HAP-1 (cell line): ENCODE measurements around the gene RSBN1L.

Experiments
- DNase-seq, 2 experiments: peaks; one replicate each; pipeline ENCODE4 v3.0.0-alpha.2; 2016 to 2020; ENCODE audit warnings: low spot score in 2 of 2
- H3K27me3 ChIP-seq: fragments of 250-450 bp; sonication (Bioruptor Pico); 2 replicates; pipeline ENCODE4 v1.5.1; 2020; ENCODE audit warnings: low read depth, mild to moderate bottlenecking, moderate library complexity
- H3K36me3 ChIP-seq: fragments of 250-450 bp; sonication (Bioruptor Pico); replicated peaks from 2 replicates; pipeline ENCODE4 v1.5.1; 2020; ENCODE audit warnings: mild to moderate bottlenecking
- H3K4me1 ChIP-seq: fragments of 250-450 bp; sonication (Bioruptor Pico); 2 replicates; pipeline ENCODE4 v1.5.1; 2020; ENCODE audit warnings: mild to moderate bottlenecking
- H3K4me3 ChIP-seq: fragments of 250-450 bp; sonication (Bioruptor Pico); 2 replicates; pipeline ENCODE4 v1.5.1; 2020; ENCODE audit warnings: mild to moderate bottlenecking, moderate library complexity
- H3K9me3 ChIP-seq: fragments of 250-450 bp; sonication (Bioruptor Pico); 2 replicates; pipeline ENCODE4 v1.5.1; 2020; ENCODE audit warnings: mild to moderate bottlenecking, moderate library complexity
- in situ Hi-C: fragments of 300-500 bp; cut with MboI; formaldehyde crosslinking; loops from 3 replicates; pipeline ENCODE4 v1.14.3; 2020; ENCODE audit warnings: low sequenced_read_pairs, inconsistent platforms, mixed read lengths

The RSBN1L gene

DNA sequence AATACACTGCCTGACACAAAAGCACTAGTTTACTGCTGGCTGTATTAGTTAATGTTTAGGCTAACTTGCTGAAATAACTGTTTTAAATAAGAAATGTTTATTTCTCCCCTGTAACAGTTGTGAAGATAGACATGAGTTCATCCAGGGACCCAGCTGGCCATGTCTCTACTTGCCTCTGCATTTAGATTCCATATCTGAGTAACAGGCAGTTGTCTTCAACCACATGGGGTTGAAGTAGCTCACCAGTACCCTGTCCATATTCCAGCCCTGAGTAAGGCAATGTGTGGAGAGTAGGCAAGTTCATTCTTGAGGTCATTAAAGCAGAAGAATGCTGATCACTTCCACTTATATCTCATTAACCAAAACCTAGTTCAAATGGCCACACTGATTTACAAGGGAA lies 31.1 kb upstream of the RSBN1L start:
- Histone ChIP-seq H3K9me3 (no peaks in the 10 kb centered on the region), H3K4me1 (no peaks in the 10 kb centered on the region), H3K27me3 (no peaks in the 10 kb centered on the region), H3K4me3 (no peak overlapping the region), H3K36me3 (no peaks in the 10 kb centered on the region)
- in situ Hi-C loops = loop anchor here (25.0 kb wide), 1 partner anchor 247 kb away; no protein-coding TSS in a partner anchor
- no peak for DNase-seq

- no peaks in the 10 kb centered on the region for H3K36me3 ChIP-seq
- no peak for DNase-seq
- H3K27me3 ChIP-seq = no peaks in the 10 kb centered on the region
- in situ Hi-C loops = loop anchor here (25.0 kb wide), 1 partner anchor 245 kb away; no protein-coding TSS in a partner anchor
- H3K9me3 ChIP-seq = no peaks in the 10 kb centered on the region
- H3K4me3 ChIP-seq = no peak overlapping the region
- 0 out of 2 replicates have a peak, but pooled peaks cover 2% of the 10 kb centered on the region for H3K4me1 ChIP-seq
Observed at GRCh38 chr7:77667459-77668086, 28.7 kb upstream of the RSBN1L start.

GRCh38 chr7:77674878-77675277 lies 21.4 kb upstream of the RSBN1L start:
- H3K4me1 ChIP-seq = 0 out of 2 replicates have a peak, but pooled peaks cover 2% of the 10 kb centered on the region
- in situ Hi-C loops = loop anchor here (25.0 kb wide), 1 partner anchor 237 kb away; no protein-coding TSS in a partner anchor
- no peak for DNase-seq
- no peak overlapping the region for H3K4me3 ChIP-seq
- no peaks in the 10 kb centered on the region for H3K27me3 ChIP-seq
- H3K9me3 ChIP-seq = no peaks in the 10 kb centered on the region
- H3K36me3 ChIP-seq = no peaks in the 10 kb centered on the region

GRCh38 chr7:77679608-77680007 lies 16.7 kb upstream of the RSBN1L start:
- DNase-seq = no peak

DNA sequence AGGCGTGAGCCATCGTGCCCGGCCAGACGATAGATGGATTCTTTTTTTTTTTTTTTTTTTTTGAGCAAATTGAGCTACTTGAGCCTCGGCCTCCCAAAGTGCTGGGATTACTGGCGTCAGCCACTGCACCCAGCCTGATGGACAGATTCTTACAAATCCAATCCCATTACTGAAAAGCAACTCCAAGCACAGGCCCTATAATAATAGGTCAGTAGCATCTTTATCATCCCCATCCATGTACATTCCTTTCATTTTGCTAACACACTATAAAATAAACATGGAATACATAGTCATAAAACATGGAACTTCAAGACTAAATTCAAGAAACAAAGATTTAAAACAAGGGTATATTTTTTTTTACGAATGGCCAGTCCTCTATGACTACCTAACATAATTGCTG lies 16.0 kb upstream of the RSBN1L start:
- Histone ChIP-seq H3K9me3 (no peaks in the 10 kb centered on the region), H3K36me3 (peaks cover 17% of the 10 kb centered on the region; the same call in 1 of the 2 replicates), H3K27me3 (no peaks in the 10 kb centered on the region), H3K4me1 (no peaks in the 10 kb centered on the region), H3K4me3 (no peak overlapping the region)
- no peak for DNase-seq
- in situ Hi-C loops = no loop called here

More at GRCh38 chr7:77679608-77680007, 16.7 kb upstream of the RSBN1L start:
- Histone ChIP-seq H3K4me1 (no peaks in the 10 kb centered on the region), H3K4me3 (no peak overlapping the region), H3K36me3 (peaks cover 17% of the 10 kb centered on the region; the same call in 1 of the 2 replicates), H3K9me3 (no peaks in the 10 kb centered on the region), H3K27me3 (no peaks in the 10 kb centered on the region)
- in situ Hi-C loops = no loop called here

GRCh38 chr7:77684030-77684429 lies 12.2 kb upstream of the RSBN1L start:
- Histone ChIP-seq H3K9me3 (no peaks in the 10 kb centered on the region), H3K36me3 (peaks cover 27% of the 10 kb centered on the region), H3K4me1 (peaks cover 16% of the 10 kb centered on the region), H3K27me3 (no peaks in the 10 kb centered on the region), H3K4me3 (no peak overlapping the region)
- DNase-seq = no peak
- in situ Hi-C loops = no loop called here

DNA sequence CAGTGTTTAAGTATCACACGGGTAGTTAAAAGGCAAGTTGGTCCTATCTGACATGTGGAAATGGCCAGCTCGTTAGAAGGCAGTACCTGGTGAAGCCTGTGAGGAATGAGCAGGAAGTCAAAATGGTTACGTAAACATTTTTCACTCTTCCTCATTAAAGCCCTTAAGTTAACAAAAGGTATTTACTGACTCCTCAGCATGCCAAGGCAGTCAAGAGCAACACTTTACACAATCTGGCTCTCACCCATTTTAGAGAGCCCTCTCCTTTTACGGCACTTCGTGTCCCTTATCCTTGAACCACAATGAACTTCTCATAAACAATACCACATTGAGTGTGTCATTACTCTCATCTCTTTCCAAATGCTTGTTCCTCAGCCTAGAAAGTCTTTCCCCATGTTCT lies 11.0 kb upstream of the RSBN1L start:
- Histone ChIP-seq H3K9me3 (no peaks in the 10 kb centered on the region), H3K36me3 (peaks cover 39% of the 10 kb centered on the region), H3K4me1 (peaks cover 16% of the 10 kb centered on the region), H3K27me3 (no peaks in the 10 kb centered on the region), H3K4me3 (no peak overlapping the region)
- DNase-seq = no peak
- in situ Hi-C loops = no loop called here

GRCh38 chr7:77687100-77687746 lies 9.0 kb upstream of the RSBN1L start:
- H3K4me3 ChIP-seq = no peak overlapping the region
- peaks cover 16% of the 10 kb centered on the region for H3K4me1 ChIP-seq
- H3K27me3 ChIP-seq = no peaks in the 10 kb centered on the region
- in situ Hi-C loops = no loop called here
- peaks cover 44% of the 10 kb centered on the region for H3K36me3 ChIP-seq
- no peak for DNase-seq
- H3K9me3 ChIP-seq = no peaks in the 10 kb centered on the region

DNA sequence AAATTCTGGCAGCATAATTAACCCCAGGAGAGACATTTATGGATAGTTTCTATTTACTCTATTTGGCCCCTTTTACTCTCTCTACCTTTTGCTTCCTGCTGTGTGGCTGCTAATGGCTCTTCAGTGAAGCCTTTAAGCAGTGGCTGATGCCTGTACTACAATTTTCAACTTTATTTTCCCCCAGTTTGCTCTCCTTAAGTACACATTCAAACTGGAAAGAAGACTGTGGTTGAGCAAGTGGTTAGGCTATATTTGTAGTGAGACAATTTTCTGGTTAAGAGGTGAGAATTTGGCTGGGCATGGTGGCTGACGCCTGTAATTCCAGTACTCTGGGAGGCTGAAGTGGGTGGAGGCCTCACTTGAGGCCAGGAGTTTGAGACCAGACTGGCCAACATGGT lies 8.5 kb upstream of the RSBN1L start:
- Histone ChIP-seq H3K27me3 (no peaks in the 10 kb centered on the region), H3K36me3 (peaks cover 39% of the 10 kb centered on the region), H3K4me3 (no peak overlapping the region), H3K9me3 (no peaks in the 10 kb centered on the region), H3K4me1 (peaks cover 16% of the 10 kb centered on the region)
- in situ Hi-C loops = no loop called here
- DNase-seq = no peak

DNA sequence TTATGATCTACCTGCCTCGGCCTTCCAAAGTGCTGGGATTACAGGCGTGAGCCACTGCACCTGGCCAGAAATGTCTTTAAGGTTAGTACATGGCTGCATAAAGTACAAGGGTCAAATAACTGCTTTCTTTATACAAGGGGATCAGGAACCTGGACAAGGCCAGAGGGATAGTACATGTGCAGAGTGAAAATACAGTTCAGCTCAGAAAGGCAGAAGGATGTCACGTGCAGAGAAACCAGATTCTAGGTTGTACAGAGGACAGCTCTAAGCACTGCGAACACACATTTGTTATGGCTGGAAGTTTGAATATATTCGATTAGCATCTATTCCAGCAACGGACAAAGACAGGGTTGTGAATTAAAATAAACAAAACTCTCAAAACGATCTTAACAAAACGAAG lies 6.0 kb upstream of the RSBN1L start:
- no peaks in the 10 kb centered on the region for H3K27me3 ChIP-seq
- no peak overlapping the region for H3K4me3 ChIP-seq
- peaks cover 28% of the 10 kb centered on the region for H3K36me3 ChIP-seq
- in situ Hi-C loops = no loop called here
- DNase-seq = no peak
- peaks cover 25% of the 10 kb centered on the region for H3K4me1 ChIP-seq
- no peaks in the 10 kb centered on the region for H3K9me3 ChIP-seq

- H3K36me3 ChIP-seq = peaks cover 24% of the 10 kb centered on the region
- DNase-seq = no peak
- H3K27me3 ChIP-seq = no peaks in the 10 kb centered on the region
- H3K4me1 ChIP-seq = peaks cover 13% of the 10 kb centered on the region
- in situ Hi-C loops = no loop called here
- H3K4me3 ChIP-seq = no peak overlapping the region
- H3K9me3 ChIP-seq = no peaks in the 10 kb centered on the region
Observed at GRCh38 chr7:77691892-77692491, 4.3 kb upstream of the RSBN1L start.

DNA sequence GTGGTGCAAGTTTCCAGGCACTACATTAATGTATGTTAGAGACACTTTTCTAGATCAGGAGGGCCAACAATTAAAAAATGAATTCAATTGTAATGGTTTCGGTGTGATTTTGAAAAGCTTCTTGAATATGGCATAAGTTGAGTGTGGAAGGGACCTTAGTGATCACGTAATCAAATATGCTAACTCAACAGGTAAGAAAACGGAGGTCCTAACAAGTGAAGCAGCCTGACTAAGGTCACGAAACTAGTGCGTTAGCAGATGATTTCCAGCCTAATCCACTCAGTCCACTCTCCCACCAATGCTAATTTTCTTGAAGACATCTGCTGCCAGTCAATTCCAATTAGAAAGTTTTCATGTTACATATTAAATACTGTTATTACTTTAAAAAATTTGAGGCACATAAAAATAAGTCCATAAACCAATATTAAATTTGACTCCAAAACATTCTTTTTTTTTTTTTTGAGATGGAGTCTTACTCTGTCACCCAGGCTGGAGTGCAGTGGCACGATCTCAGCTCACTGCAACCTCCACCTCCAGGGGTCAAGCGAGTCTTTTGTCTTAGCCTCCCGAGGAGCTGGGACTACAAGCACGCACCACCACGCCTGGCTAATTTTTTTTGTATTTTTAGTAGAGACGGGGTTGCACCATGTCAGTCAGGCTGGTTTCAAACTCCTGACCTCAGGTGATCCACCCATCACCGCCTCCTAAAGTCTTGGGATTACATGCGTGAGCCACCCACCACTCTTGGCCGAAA lies 2.3 kb upstream of the RSBN1L start:
- H3K4me1 ChIP-seq = peaks cover 17% of the 10 kb centered on the region
- peaks cover 18% of the 10 kb centered on the region for H3K36me3 ChIP-seq
- no peaks in the 10 kb centered on the region for H3K9me3 ChIP-seq
- in situ Hi-C loops = no loop called here
- no peaks in the 10 kb centered on the region for H3K27me3 ChIP-seq
- H3K4me3 ChIP-seq = peak overlapping the region; percentile 99
- DNase-seq = peak in 1 of 2 experiments; percentile 12

DNA sequence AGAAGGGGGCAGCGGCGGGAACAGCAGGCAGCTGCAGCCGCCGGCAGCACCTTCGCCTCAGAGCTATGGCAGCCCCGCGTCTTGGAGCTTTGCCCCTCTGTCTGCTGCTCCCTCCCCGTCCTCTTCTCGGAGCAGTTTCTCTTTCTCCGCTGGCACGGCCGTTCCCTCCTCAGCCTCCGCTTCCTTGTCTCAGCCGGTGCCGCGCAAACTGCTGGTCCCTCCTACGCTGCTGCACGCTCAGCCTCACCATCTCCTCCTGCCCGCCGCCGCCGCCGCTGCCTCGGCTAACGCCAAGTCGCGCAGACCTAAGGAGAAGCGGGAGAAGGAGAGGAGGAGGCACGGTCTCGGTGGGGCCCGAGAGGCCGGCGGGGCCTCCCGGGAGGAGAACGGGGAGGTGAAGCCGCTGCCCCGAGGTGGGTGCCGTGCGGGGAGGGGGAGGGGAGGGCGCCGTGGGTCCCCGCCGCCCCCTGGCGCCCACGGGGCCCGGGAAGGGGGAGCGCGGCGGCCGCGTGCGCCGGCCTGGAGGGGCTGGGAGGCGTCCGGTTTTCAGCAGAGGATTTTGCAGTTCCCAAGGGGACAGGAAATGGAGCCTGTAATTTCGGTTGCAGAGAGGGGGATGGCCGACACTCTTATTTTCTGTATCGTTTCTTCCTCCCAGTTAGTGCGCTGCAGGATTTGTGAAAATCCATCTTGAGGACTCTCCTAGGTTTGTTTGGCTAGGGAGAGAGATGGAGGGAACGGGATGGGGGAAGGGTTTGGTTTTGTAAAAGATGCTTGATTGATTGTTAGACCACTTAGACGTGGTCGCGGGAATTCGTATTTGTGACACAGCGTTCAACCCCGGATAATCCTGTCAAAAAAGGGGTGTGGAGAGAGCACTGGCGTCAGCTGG lies 630 bp downstream of the RSBN1L start:
- Histone ChIP-seq H3K36me3 (no peaks in the 10 kb centered on the region; the same call in 1 of the 2 replicates), H3K4me3 (peak overlapping the region; percentile 99), H3K4me1 (peaks cover 17% of the 10 kb centered on the region), H3K27me3 (no peaks in the 10 kb centered on the region), H3K9me3 (no peaks in the 10 kb centered on the region)
- DNase-seq = peak; percentile 69 to 81
- in situ Hi-C loops = no loop called here
